GM12873 (cell line): Measurements from ENCODE around the gene OR1J1.

Experiments
- TF ChIP-seq, protein P1 (sequence below): IDR thresholded peaks from 2 replicates; pipeline ENCODE4 v1.5.1; 2012; ENCODE audit warnings: low read depth, mild to moderate bottlenecking, moderate library complexity, low read length, control low read depth; ENCODE audit not compliant: insufficient read depth; ENCODE audit errors: missing control alignments

OR1J1 gene

DNA sequence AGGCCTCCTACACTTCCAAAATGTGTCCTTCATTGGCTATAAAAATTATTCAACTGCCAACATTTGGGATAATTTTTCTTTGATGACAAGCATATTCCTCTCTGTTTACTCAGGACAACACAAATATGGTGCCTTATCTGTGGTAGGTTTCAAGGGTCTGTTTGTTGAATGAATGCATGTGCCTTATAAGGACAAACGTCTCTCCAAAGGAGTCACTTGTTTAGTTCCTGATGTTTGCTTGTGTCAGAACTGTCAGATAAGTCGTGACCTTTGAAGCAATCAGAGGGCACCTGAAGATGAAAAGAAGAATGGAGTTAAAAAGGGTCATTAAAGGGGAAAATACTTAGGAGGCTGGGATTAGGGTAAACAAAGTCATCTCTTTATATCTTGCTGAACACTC, 29.2 kb upstream of the OR1J1 start:
- TF ChIP-seq, protein P1, sequence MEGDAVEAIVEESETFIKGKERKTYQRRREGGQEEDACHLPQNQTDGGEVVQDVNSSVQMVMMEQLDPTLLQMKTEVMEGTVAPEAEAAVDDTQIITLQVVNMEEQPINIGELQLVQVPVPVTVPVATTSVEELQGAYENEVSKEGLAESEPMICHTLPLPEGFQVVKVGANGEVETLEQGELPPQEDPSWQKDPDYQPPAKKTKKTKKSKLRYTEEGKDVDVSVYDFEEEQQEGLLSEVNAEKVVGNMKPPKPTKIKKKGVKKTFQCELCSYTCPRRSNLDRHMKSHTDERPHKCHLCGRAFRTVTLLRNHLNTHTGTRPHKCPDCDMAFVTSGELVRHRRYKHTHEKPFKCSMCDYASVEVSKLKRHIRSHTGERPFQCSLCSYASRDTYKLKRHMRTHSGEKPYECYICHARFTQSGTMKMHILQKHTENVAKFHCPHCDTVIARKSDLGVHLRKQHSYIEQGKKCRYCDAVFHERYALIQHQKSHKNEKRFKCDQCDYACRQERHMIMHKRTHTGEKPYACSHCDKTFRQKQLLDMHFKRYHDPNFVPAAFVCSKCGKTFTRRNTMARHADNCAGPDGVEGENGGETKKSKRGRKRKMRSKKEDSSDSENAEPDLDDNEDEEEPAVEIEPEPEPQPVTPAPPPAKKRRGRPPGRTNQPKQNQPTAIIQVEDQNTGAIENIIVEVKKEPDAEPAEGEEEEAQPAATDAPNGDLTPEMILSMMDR, result no peak

DNA sequence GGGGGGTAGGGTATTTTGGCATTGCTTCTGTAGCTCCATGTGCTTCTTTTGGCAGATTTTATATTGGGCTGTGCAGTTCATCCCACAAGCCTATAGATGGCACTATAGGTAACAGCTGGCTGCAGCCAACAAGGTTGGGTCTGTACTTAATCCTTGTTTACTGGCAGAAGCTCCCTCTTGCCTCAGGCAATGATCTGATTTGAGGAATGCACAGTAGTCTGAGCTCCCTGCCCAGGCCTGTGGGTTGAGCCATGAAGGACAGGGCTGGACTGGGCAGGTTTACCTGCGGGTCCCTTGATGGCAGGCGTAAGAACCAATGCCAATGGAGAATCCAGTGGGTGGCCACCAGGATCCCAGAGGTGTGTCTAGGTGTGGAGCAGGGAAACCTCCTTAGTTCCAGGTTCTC, 21.2 kb upstream of the OR1J1 start:
- TF ChIP-seq, protein P1, result peak; percentile 89

DNA sequence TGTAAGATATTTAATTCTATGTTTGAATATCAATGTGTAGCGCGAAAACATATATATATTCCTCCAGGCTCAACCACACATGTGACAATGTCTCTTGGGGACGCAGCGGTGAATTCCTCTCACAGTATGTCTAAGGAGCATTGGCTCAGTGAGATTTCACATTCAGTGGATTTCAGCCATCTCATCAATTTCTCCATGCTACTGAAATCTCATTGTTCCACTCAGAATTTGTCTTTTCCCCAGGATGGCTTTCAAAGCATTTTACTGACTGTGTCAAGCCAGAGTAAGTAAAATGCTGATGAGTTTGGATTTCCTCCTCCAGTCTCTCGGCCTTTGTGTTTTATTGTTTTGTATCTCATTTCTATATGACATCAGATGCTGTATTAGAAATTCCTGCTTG, 1.3 kb upstream of the OR1J1 start:
- TF ChIP-seq, protein P1, result no peak

DNA sequence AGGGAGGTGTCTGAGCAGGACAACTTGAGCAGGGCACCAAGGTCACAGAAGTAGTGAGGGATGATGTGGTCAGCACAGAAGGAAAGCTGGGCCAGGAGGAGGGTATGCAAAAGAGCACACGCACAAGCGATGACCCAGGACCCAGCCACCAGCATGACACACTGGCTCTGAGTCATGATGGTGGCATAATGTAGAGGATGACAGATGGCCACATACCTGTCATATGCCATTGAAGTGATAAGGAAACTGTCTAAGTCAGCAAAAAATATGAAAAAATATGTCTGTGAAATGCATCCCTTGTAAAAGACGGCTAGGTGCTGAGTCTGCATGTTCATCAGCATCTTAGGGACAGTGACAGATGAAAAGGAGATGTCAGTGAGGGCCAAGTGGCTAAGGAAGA, 380 bp downstream of the OR1J1 start:
- TF ChIP-seq, protein P1, result no peak

DNA sequence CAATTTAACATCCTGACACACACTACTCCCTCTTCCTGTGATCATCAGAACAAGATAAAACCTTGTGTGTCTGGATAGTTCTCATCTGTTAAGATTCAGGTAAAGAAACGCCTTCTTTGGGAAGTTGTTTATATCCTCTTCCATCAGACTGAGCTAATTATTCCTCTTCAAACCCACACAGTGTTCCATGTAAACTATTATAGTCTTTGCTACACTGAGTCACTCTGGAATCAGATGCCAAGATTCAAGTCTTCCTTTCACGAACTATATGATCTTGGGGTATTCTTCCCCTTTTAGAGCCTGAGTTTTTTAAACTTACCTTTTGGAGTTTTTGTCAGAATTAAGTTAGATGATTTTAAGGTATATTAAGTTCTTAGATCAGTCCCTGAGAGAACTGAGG, 2.0 kb downstream of the OR1J1 start:
- TF ChIP-seq, protein P1, result no peak

DNA sequence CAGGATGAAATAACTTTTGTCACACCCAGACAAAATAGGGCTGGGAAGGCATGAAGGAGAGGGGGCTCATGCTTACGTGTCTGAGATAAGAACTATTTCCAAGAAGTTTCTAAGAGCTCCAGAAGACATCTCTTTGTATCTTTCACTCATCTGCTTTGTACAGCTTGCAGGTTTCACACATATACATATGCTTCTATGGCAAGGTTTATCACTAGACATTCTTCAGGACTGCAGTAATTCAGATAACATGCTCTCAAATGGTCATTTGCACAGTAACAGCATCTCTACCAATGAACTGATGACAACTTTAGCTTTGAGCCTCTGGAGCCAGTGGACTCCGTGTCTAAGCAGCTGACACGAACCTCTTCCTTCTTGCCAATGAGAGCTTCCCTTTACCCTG, 3.2 kb downstream of the OR1J1 start:
- TF ChIP-seq, protein P1, result no peak

DNA sequence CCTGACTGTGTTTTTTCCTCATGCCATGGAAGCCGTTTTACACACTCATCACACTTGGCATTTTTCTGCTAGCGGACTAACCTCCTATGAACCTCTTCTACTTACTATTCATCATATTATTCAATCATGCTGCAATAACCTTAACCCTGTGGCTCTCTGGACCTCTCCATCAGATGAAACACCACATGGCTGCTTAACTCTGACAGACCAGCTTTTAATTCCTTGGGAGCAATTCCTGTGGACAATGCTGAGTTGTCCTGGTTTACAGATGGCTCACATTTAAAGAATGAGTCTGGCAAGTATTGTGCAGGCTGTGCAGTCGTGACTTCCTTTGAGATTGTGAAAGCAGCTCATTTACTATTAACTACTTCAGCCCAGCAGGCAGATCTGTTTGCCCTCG, 9.0 kb downstream of the OR1J1 start:
- TF ChIP-seq, protein P1, result no peak
